ENCODE data around the gene G6PC3. TPM values are rescaled to one million over a fixed set of nuclear protein-coding genes. Genes with fewer than 3 reads are reported as not detected.
A peak's percentile ranks its signal among the peaks of the same experiment; 100 is the strongest.

G6PC3 gene
- total and polyA plus RNA-seq, 10 of the 15 experiments (the other 5 are each of a cell fraction or from before 2014, with no cell fraction given), result 13.0 to 93.7 (median 43.0) TPM

DNA sequence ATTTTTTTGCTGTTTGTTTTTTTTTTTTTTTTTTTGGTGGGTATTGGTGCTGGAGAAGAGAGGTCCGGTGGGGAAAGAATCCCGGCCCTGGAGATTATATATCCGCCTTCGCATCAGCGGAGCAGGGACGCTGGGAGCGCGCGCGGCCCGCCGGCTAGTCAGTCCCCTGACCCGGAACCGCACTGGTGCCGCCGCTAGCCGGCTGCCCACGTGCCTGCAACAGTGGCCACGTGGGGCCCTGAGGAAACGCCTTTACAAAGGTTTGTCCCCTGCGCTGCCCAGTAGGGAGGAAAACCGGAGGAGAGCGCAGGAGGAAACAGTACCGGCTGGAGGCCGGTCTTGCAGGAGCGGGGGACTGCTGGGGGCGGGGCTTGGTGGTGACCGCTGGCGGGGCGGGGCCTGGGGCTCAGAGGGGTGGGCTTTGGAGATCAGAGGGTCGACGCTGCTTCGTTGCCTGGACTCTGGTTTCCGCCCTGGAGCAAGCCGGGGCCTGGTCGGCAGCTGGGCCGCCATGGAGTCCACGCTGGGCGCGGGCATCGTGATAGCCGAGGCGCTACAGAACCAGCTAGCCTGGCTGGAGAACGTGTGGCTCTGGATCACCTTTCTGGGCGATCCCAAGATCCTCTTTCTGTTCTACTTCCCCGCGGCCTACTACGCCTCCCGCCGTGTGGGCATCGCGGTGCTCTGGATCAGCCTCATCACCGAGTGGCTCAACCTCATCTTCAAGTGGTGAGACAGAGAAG, at the start of gene G6PC3 (continued):
- TF ChIP-seq, protein P1, sequence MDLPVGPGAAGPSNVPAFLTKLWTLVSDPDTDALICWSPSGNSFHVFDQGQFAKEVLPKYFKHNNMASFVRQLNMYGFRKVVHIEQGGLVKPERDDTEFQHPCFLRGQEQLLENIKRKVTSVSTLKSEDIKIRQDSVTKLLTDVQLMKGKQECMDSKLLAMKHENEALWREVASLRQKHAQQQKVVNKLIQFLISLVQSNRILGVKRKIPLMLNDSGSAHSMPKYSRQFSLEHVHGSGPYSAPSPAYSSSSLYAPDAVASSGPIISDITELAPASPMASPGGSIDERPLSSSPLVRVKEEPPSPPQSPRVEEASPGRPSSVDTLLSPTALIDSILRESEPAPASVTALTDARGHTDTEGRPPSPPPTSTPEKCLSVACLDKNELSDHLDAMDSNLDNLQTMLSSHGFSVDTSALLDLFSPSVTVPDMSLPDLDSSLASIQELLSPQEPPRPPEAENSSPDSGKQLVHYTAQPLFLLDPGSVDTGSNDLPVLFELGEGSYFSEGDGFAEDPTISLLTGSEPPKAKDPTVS (IDR thresholded peaks at IDR 0.05; ENCODE audit: low read depth, low read length), result no peak
- TF ChIP-seq TARDBP (IDR thresholded peaks at IDR 0.05; ENCODE audit: borderline replicate concordance), result 0 out of 2 replicates have a peak, but pooled peaks have one; percentile 69
- peak; percentile 99 for TF ChIP-seq MYC (IDR thresholded peaks at IDR 0.05; ENCODE audit: insufficient read depth, insufficient read length, insufficient replicate concordance, low read length, severe bottlenecking)
- TF ChIP-seq EGR1 (IDR thresholded peaks at IDR 0.05; ENCODE audit: borderline replicate concordance in 1 of 2, low read depth in 2 of 2, low read length in 2 of 2), result 0 out of 3 replicates have a peak, but pooled peaks of 1 of the 2 experiments have one; percentile 31
- peak; percentile 96 to 97 for TF ChIP-seq BHLHE40 (IDR thresholded peaks at IDR 0.05; ENCODE audit: borderline replicate concordance in 1 of 2, low read depth in 2 of 2, low read length in 1 of 2)
- TF ChIP-seq SMAD1 (IDR thresholded peaks at IDR 0.05; ENCODE audit: low read depth, partially characterized antibody), result no peak
- TF ChIP-seq PAX8 (IDR thresholded peaks at IDR 0.05), result no peak
- peak; percentile 46 for TF ChIP-seq KLF5 (IDR thresholded peaks at IDR 0.05; ENCODE audit: partially characterized antibody)
- TF ChIP-seq YY1 (IDR thresholded peaks at IDR 0.05; ENCODE audit: low read depth, low read length), result peak; percentile 65
- TF ChIP-seq CBFB (IDR thresholded peaks at IDR 0.05; ENCODE audit: low read depth), result no peak
- peak; percentile 20; the same call in 1 of the 2 replicates for TF ChIP-seq NFYB (IDR thresholded peaks at IDR 0.05; ENCODE audit: insufficient read depth, low read depth, low read length)
- TF ChIP-seq, protein P2, sequence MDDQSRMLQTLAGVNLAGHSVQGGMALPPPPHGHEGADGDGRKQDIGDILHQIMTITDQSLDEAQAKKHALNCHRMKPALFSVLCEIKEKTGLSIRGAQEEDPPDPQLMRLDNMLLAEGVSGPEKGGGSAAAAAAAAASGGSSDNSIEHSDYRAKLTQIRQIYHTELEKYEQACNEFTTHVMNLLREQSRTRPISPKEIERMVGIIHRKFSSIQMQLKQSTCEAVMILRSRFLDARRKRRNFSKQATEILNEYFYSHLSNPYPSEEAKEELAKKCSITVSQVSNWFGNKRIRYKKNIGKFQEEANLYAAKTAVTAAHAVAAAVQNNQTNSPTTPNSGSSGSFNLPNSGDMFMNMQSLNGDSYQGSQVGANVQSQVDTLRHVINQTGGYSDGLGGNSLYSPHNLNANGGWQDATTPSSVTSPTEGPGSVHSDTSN (IDR thresholded peaks at IDR 0.05; ENCODE audit: insufficient replicate concordance, low read depth, low read length), result peak; percentile 28
- no peak for TF ChIP-seq RFX5 (IDR thresholded peaks at IDR 0.05; ENCODE audit: low read depth, low read length)
- TF ChIP-seq NR2C1 (IDR thresholded peaks at IDR 0.05), result peak; percentile 95
- TF ChIP-seq SRF (IDR thresholded peaks at IDR 0.05; ENCODE audit: low read depth in 2 of 2, low read length in 2 of 2), result 0 out of 4 replicates have a peak, but pooled peaks of 1 of the 2 experiments have one; percentile 52
- peak; percentile 83 for TF ChIP-seq CREB1 (IDR thresholded peaks at IDR 0.05; ENCODE audit: low read depth)
- TF ChIP-seq, protein P3, sequence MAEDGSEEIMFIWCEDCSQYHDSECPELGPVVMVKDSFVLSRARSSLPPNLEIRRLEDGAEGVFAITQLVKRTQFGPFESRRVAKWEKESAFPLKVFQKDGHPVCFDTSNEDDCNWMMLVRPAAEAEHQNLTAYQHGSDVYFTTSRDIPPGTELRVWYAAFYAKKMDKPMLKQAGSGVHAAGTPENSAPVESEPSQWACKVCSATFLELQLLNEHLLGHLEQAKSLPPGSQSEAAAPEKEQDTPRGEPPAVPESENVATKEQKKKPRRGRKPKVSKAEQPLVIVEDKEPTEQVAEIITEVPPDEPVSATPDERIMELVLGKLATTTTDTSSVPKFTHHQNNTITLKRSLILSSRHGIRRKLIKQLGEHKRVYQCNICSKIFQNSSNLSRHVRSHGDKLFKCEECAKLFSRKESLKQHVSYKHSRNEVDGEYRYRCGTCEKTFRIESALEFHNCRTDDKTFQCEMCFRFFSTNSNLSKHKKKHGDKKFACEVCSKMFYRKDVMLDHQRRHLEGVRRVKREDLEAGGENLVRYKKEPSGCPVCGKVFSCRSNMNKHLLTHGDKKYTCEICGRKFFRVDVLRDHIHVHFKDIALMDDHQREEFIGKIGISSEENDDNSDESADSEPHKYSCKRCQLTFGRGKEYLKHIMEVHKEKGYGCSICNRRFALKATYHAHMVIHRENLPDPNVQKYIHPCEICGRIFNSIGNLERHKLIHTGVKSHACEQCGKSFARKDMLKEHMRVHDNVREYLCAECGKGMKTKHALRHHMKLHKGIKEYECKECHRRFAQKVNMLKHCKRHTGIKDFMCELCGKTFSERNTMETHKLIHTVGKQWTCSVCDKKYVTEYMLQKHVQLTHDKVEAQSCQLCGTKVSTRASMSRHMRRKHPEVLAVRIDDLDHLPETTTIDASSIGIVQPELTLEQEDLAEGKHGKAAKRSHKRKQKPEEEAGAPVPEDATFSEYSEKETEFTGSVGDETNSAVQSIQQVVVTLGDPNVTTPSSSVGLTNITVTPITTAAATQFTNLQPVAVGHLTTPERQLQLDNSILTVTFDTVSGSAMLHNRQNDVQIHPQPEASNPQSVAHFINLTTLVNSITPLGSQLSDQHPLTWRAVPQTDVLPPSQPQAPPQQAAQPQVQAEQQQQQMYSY (CRISPR knock-in tag; IDR thresholded peaks at IDR 0.05), result no peak
- TF ChIP-seq SP1 (IDR thresholded peaks at IDR 0.05; ENCODE audit: low read depth, low read length), result peak; percentile 62
